GM23338 (cell line): ENCODE measurements around the gene CACNA1D. TPM values are rescaled to one million over a fixed set of nuclear protein-coding genes. Genes with fewer than 3 reads are reported as not detected.

Experiments used
- CREB1 ChIP-seq: fragments of 250-450 bp; sonication (Bioruptor Pico); IDR thresholded peaks from 2 replicates; pipeline ENCODE4 v1.5.0; 2020; ENCODE audit warnings: low read depth, mild to moderate bottlenecking, moderate library complexity
- CTCF ChIP-seq, 2 experiments: fragments of 200-600 bp in 1 of 2; sonication (generic) in 1 of 2; conservative IDR thresholded peaks; 2 replicates each; pipeline versions ENCODE4 v1.5.1 to v1.6.1; 2016 to 2017; ENCODE audit warnings: antibody characterized with exemption in 2 of 2, low read depth in 2 of 2, mild to moderate bottlenecking in 2 of 2, moderate library complexity in 1 of 2
- EZH2 ChIP-seq: fragments of 200-600 bp; sonication (generic); IDR thresholded peaks from one replicate; pipeline ENCODE4 v1.8.0; 2017; ENCODE audit warnings: antibody characterized with exemption, mild to moderate bottlenecking, low read depth; ENCODE audit not compliant: unreplicated experiment
- JUNB ChIP-seq: IDR thresholded peaks from one replicate; pipeline ENCODE4 v1.6.1; 2016; ENCODE audit warnings: antibody characterized with exemption; ENCODE audit not compliant: unreplicated experiment
- NANOG ChIP-seq: IDR thresholded peaks from 2 replicates; pipeline ENCODE4 v1.6.1; 2016; ENCODE audit warnings: antibody characterized with exemption, borderline replicate concordance
- POLR2AphosphoS5 ChIP-seq: IDR thresholded peaks from 2 replicates; pipeline ENCODE4 v1.6.1; 2016; ENCODE audit warnings: antibody characterized with exemption, low read depth
- REST ChIP-seq: IDR thresholded peaks from one replicate; pipeline ENCODE4 v1.6.1; 2018; ENCODE audit warnings: antibody characterized with exemption; ENCODE audit not compliant: unreplicated experiment
- STAT1 ChIP-seq: IDR thresholded peaks from one replicate; pipeline ENCODE4 v1.6.1; 2016; ENCODE audit warnings: antibody characterized with exemption; ENCODE audit not compliant: unreplicated experiment
- ZNF114 ChIP-seq: fragments of 250-450 bp; sonication (Bioruptor Pico); IDR thresholded peaks from 2 replicates; pipeline ENCODE4 v1.5.0; 2020; ENCODE audit warnings: mild to moderate bottlenecking, moderate library complexity
- ZNF462 ChIP-seq: fragments of 250-450 bp; sonication (Bioruptor Pico); IDR thresholded peaks from 2 replicates; pipeline ENCODE4 v1.5.0; 2020; ENCODE audit warnings: mild to moderate bottlenecking, moderate library complexity
- polyA plus RNA-seq: library from polyadenylated mRNA; unstranded; fragments of >200 nt; fragmentation: Nextera tagmentation; extraction: Ambion mirVana; gene quantifications from 2 replicates; pipeline ENCODE4 v1.2.1, GENCODE V29; 2016
- total RNA-seq: library from RNA; depleted of rRNA; stranded (reverse); fragments of >200 nt; shearing (Covaris generic); gene quantifications from 2 replicates; pipeline ENCODE4 v1.2.3, GENCODE V29; 2014

CACNA1D gene
- total and polyA plus RNA-seq, 2 experiments from 2014 or later, result 1.7 to 1.8 TPM

- TF ChIP-seq ZNF462, result no peak
- TF ChIP-seq ZNF114 (CRISPR knock-in tag), result no peak
- TF ChIP-seq STAT1, result no peak
- no peak for TF ChIP-seq NANOG
- no peak for TF ChIP-seq CTCF (conservative IDR thresholded peaks at IDR 0.05; ENCODE audit: low read depth in 2 of 2)
- TF ChIP-seq CREB1 (CRISPR knock-in tag), result no peak
- no peak for TF ChIP-seq REST
- no peak for TF ChIP-seq POLR2AphosphoS5
- no peak for TF ChIP-seq JUNB
- TF ChIP-seq EZH2, result no peak
Observed at GRCh38 chr3:53773611-53774368, 279.4 kb downstream of the CACNA1D start (continued).
